PFSK-1 (cell line): Measurements from ENCODE around the gene HAO2.

ENCODE experiments used
- FOXP2 ChIP-seq: optimal IDR thresholded peaks from 2 replicates; pipeline ENCODE3; 2011; ENCODE audit warnings: borderline replicate concordance, control low read depth, inconsistent platforms; ENCODE audit not compliant: insufficient read depth; ENCODE audit errors: extremely low read length, extremely low read depth
- POLR2AphosphoS5 ChIP-seq: IDR thresholded peaks from 2 replicates; pipeline ENCODE4 v1.6.1; 2012; ENCODE audit warnings: low read depth, mild to moderate bottlenecking, control low read depth, low read length, moderate library complexity
- SIN3A ChIP-seq: IDR thresholded peaks from 2 replicates; pipeline ENCODE4 v1.6.1; 2012; ENCODE audit warnings: mild to moderate bottlenecking, low read length, moderate library complexity, borderline replicate concordance; ENCODE audit not compliant: insufficient read depth
- TAF1 ChIP-seq: IDR thresholded peaks from 2 replicates; pipeline ENCODE4 v1.6.1; 2012; ENCODE audit warnings: low read length, control low read depth, borderline replicate concordance; ENCODE audit not compliant: insufficient read depth
- TF ChIP-seq, protein P1 (sequence below), 2 experiments: IDR thresholded peaks; 2 replicates each; pipeline versions ENCODE4 v1.6.1 to v1.8.0; 2011 to 2012; ENCODE audit warnings: low read depth in 2 of 2, low read length in 2 of 2, control low read depth in 1 of 2, inconsistent platforms in 1 of 2, mild to moderate bottlenecking in 1 of 2, moderate library complexity in 1 of 2; ENCODE audit not compliant: insufficient read depth in 1 of 2

Gene HAO2

GRCh38 chr1:119372503-119373086, 4.0 kb downstream of the HAO2 start:
- 0 out of 2 replicates have a peak, but pooled peaks have one; percentile 8 for TF ChIP-seq SIN3A
- no peak for TF ChIP-seq TAF1
- TF ChIP-seq POLR2AphosphoS5, result no peak

- TF ChIP-seq POLR2AphosphoS5 (no peak), TAF1 (no peak), FOXP2 (no peak), SIN3A (no peak)
- TF ChIP-seq, protein P1, sequence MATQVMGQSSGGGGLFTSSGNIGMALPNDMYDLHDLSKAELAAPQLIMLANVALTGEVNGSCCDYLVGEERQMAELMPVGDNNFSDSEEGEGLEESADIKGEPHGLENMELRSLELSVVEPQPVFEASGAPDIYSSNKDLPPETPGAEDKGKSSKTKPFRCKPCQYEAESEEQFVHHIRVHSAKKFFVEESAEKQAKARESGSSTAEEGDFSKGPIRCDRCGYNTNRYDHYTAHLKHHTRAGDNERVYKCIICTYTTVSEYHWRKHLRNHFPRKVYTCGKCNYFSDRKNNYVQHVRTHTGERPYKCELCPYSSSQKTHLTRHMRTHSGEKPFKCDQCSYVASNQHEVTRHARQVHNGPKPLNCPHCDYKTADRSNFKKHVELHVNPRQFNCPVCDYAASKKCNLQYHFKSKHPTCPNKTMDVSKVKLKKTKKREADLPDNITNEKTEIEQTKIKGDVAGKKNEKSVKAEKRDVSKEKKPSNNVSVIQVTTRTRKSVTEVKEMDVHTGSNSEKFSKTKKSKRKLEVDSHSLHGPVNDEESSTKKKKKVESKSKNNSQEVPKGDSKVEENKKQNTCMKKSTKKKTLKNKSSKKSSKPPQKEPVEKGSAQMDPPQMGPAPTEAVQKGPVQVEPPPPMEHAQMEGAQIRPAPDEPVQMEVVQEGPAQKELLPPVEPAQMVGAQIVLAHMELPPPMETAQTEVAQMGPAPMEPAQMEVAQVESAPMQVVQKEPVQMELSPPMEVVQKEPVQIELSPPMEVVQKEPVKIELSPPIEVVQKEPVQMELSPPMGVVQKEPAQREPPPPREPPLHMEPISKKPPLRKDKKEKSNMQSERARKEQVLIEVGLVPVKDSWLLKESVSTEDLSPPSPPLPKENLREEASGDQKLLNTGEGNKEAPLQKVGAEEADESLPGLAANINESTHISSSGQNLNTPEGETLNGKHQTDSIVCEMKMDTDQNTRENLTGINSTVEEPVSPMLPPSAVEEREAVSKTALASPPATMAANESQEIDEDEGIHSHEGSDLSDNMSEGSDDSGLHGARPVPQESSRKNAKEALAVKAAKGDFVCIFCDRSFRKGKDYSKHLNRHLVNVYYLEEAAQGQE (IDR thresholded peaks at IDR 0.05; ENCODE audit: insufficient read depth in 1 of 2, low read depth in 2 of 2, low read length in 2 of 2), result no peak
These were observed 4.9 kb downstream of the HAO2 start for GRCh38 chr1:119373465-119373864.

- TF ChIP-seq TAF1 (no peak), SIN3A (no peak), FOXP2 (no peak), POLR2AphosphoS5 (no peak)
- TF ChIP-seq, protein P1 (IDR thresholded peaks at IDR 0.05; ENCODE audit: insufficient read depth in 1 of 2, low read depth in 2 of 2, low read length in 2 of 2), result no peak
These were observed 5.8 kb downstream of the HAO2 start for GRCh38 chr1:119374208-119374874.

DNA sequence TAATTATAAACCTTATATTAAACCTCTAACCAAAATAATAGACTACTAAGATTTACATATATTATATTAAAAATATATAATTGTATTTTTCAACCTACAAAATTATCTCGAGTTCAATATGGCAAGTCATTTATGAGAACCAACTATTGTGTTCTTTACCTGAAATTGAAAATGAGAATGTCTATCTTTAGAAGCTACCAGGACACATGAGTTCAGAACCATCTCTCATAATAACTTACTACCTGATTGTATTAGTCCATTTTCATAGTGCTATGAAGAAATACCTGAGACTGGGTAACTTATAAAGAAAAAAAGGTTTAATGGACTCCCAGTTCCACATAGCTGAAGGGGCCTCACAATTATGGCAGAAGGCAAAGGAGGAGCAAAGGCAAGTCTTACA, 6.8 kb downstream of the HAO2 start:
- no peak for TF ChIP-seq POLR2AphosphoS5

DNA sequence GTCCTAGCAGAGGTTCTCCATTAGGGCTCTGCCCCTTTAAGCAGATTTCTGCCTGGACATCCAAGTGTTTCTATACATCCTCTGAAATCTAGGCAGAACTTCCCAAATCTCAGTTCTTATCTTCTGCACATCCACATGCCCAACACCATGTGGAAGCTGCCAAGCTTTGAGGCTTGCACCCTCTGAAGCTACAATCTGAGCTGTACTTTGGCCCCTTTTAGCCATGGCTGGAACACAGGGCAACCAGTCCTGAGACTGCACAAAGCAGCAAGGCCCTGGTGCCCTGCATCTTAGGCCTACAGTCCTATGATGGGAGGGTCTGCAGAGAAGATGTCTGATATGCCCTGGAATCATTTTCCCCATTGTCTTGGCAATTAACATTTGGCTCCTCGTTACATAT, 8.0 kb downstream of the HAO2 start:
- TF ChIP-seq SIN3A (no peak), FOXP2 (no peak), TAF1 (no peak), POLR2AphosphoS5 (no peak)
- TF ChIP-seq, protein P1 (IDR thresholded peaks at IDR 0.05; ENCODE audit: insufficient read depth in 1 of 2, low read depth in 2 of 2, low read length in 2 of 2), result no peak

- TF ChIP-seq TAF1 (no peak), FOXP2 (no peak), POLR2AphosphoS5 (no peak), SIN3A (no peak)
- TF ChIP-seq, protein P1 (IDR thresholded peaks at IDR 0.05; ENCODE audit: insufficient read depth in 1 of 2, low read depth in 2 of 2, low read length in 2 of 2), result no peak
These were observed 10.5 kb downstream of the HAO2 start for GRCh38 chr1:119379117-119379516.
